KMS-11 (cell line): ENCODE results near the gene GMIP.

ENCODE experiments used
- H2AFZ ChIP-seq: fragments of 200-600 bp; sonication (generic); 2 replicates; pipeline ENCODE4 v1.6.1; 2016; ENCODE audit warnings: antibody characterized with exemption, mixed run types, low read depth
- H3K27ac ChIP-seq: fragments of 200-600 bp; sonication (generic); 2 replicates; pipeline ENCODE4 v1.6.1; 2016; ENCODE audit warnings: mild to moderate bottlenecking, mixed run types
- H3K27me3 ChIP-seq: fragments of 200-600 bp; sonication (generic); 2 replicates; pipeline ENCODE4 v1.6.1; 2017; ENCODE audit warnings: mild to moderate bottlenecking, low read depth, mixed run types, moderate library complexity; ENCODE audit not compliant: insufficient read depth
- H3K36me3 ChIP-seq: fragments of 200-600 bp; sonication (generic); 2 replicates; pipeline ENCODE4 v1.6.1; 2017; ENCODE audit warnings: mild to moderate bottlenecking, mixed run types; ENCODE audit not compliant: insufficient read depth
- H3K4me1 ChIP-seq: fragments of 200-600 bp; sonication (generic); 2 replicates; pipeline ENCODE4 v1.6.1; 2016; ENCODE audit warnings: mild to moderate bottlenecking, low read depth, mixed run types; ENCODE audit not compliant: poor library complexity, severe bottlenecking
- H3K4me2 ChIP-seq: fragments of 200-600 bp; sonication (generic); 2 replicates; pipeline ENCODE4 v1.7.0; 2016; ENCODE audit warnings: mild to moderate bottlenecking, mixed run types
- H3K4me3 ChIP-seq: fragments of 200-600 bp; sonication (generic); IDR thresholded peaks from 2 replicates; pipeline ENCODE4 v1.6.1; 2017; ENCODE audit warnings: low read depth, low read length, mixed read lengths; ENCODE audit not compliant: insufficient read depth
- H3K79me2 ChIP-seq: fragments of 200-600 bp; sonication (generic); 2 replicates; pipeline ENCODE4 v1.6.1; 2016; ENCODE audit warnings: low read depth, mixed run types; ENCODE audit not compliant: insufficient read depth
- H3K9ac ChIP-seq: fragments of 200-600 bp; sonication (generic); 2 replicates; pipeline ENCODE4 v1.6.1; 2016; ENCODE audit warnings: mild to moderate bottlenecking, mixed run types
- H4K20me1 ChIP-seq: fragments of 200-600 bp; sonication (generic); 2 replicates; pipeline ENCODE4 v1.6.1; 2016; ENCODE audit warnings: mild to moderate bottlenecking, mixed run types; ENCODE audit not compliant: insufficient read depth
- CTCF ChIP-seq: fragments of 200-600 bp; sonication (generic); conservative IDR thresholded peaks from 2 replicates; pipeline ENCODE4 v1.6.1; 2017; ENCODE audit warnings: low read depth, mild to moderate bottlenecking, antibody characterized with exemption, low read length, moderate library complexity, mixed read lengths

Gene GMIP

GRCh38 chr19:19637523-19638251 lies 5.8 kb downstream of the GMIP start:
- Histone ChIP-seq H3K27me3 (no peaks in the 10 kb centered on the region), H3K9ac (no peak overlapping the region), H3K36me3 (no peaks in the 10 kb centered on the region), H3K4me1 (no peaks in the 10 kb centered on the region), H3K4me2 (no peak overlapping the region), H4K20me1 (no peaks in the 10 kb centered on the region), H2AFZ (no peak overlapping the region), H3K4me3 (no peak overlapping the region), H3K27ac (no peak overlapping the region), H3K79me2 (no peaks in the 10 kb centered on the region)
- no peak for TF ChIP-seq CTCF

GRCh38 chr19:19637186-19637522 lies 6.3 kb downstream of the GMIP start:
- Histone ChIP-seq H3K4me1 (no peaks in the 10 kb centered on the region), H3K4me3 (no peak overlapping the region), H2AFZ (no peak overlapping the region), H3K4me2 (no peak overlapping the region), H3K27me3 (no peaks in the 10 kb centered on the region), H3K9ac (no peak overlapping the region), H3K79me2 (no peaks in the 10 kb centered on the region), H3K27ac (no peak overlapping the region), H4K20me1 (no peaks in the 10 kb centered on the region), H3K36me3 (no peaks in the 10 kb centered on the region)
- TF ChIP-seq CTCF = no peak

GRCh38 chr19:19636573-19637185 lies 6.8 kb downstream of the GMIP start:
- no peak overlapping the region for H3K27ac ChIP-seq
- TF ChIP-seq CTCF = no peak
- H3K9ac ChIP-seq = no peak overlapping the region
- no peaks in the 10 kb centered on the region for H3K36me3 ChIP-seq
- H3K4me3 ChIP-seq = no peak overlapping the region
- no peak overlapping the region for H2AFZ ChIP-seq
- no peak overlapping the region for H3K4me2 ChIP-seq
- H4K20me1 ChIP-seq = no peaks in the 10 kb centered on the region
- no peaks in the 10 kb centered on the region for H3K4me1 ChIP-seq
- no peaks in the 10 kb centered on the region for H3K79me2 ChIP-seq
- no peaks in the 10 kb centered on the region for H3K27me3 ChIP-seq

GRCh38 chr19:19635313-19635702 lies 8.1 kb downstream of the GMIP start:
- no peak overlapping the region for H3K27ac ChIP-seq
- no peak overlapping the region for H3K4me3 ChIP-seq
- no peak for TF ChIP-seq CTCF
- no peaks in the 10 kb centered on the region for H3K4me1 ChIP-seq
- no peaks in the 10 kb centered on the region for H3K36me3 ChIP-seq
- H4K20me1 ChIP-seq = no peaks in the 10 kb centered on the region
- no peaks in the 10 kb centered on the region for H3K79me2 ChIP-seq
- H3K27me3 ChIP-seq = no peaks in the 10 kb centered on the region
- no peak overlapping the region for H2AFZ ChIP-seq
- no peak overlapping the region for H3K9ac ChIP-seq
- H3K4me2 ChIP-seq = no peak overlapping the region
